ENCODE results near the gene EPN2. TPM values are rescaled to one million over a fixed set of nuclear protein-coding genes. Genes with fewer than 3 reads are reported as not detected.

EPN2 gene
- total RNA-seq, 8 experiments from 2014 or later = 18.0 to 32.3 (median 20.7) TPM

DNA sequence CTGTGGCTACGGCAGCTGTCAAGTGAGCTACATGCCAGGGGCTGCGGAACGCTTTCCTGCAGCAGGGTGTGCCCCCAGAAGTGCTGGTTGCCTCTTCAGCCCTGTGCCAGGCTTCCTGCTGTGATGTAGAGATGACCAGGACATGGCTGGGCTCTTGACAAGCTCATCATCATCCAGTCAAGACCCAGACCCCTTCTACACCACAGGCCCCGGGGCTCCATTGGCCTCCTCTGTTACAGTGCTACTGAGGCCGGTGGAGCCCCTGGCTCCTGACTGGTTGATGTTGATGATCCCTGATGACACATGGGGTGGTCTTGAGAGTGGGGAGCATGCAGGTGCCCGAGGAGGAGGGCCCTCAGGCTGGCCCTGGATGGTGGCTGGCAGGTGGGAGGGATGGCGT is 75.2 kb downstream of the EPN2 start:
- Histone ChIP-seq H3K4me3 (no peak overlapping the region), H3K27ac (no peak overlapping the region), H3K4me1 (replicated peaks in 1 of 2) (peaks cover 8 to 11% of the 10 kb centered on the region in 2 donors)
- in situ Hi-C loops (cut with MboI; ENCODE audit: low pct_unique_long_range_greater_than_20kb in 2 of 9, low sequenced_read_pairs in 9 of 9, unreplicated experiment in 9 of 9) = no loop called here
- no peak for ATAC-seq (replicated peaks in 6 of 8)
- WGBS, 10 experiments = 80 to 100% (median 100%) methylated on average over 1 to 3 of the region's 7 CpGs; no CpG with 5 or more reads in 7 of the 10 experiments

DNA sequence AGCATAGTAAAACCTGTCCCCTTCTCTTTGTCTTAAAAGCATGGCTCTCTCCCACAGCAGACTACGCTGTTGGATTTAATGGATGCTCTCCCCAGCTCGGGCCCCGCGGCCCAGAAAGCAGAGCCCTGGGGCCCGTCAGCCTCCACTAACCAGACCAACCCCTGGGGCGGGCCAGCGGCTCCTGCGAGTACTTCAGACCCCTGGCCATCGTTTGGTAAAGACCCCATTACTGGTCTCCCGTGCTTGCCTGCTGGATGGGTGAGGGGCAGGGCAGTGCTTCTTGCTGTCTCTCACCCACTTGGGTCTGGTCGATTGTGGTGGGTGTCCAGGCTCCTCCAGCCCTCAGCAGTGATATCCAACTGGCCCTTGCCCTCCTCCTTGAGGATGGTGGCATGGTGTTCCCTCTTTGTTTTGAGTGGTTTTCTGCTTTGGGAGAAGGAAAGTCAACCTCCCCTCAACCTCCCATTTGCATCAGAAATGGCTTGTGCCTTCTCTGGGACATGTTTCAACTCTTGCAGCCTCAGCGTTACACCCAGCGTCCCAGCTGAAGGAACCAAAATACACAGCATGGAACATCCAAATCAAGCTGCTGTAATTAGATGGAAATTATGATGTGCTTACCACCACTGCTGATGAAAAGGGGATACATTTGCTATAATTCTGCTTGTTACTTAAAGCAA is 76.0 kb downstream of the EPN2 start:
- H3K4me3 ChIP-seq = no peak overlapping the region
- no peak for ATAC-seq (replicated peaks in 6 of 8)
- no peak overlapping the region for H3K27ac ChIP-seq
- peaks cover 16 to 19% of the 10 kb centered on the region in 2 donors for H3K4me1 ChIP-seq (replicated peaks in 1 of 2)
- in situ Hi-C loops (cut with MboI; ENCODE audit: low pct_unique_long_range_greater_than_20kb in 2 of 9, low sequenced_read_pairs in 9 of 9, unreplicated experiment in 9 of 9) = no loop called here
- WGBS, 10 experiments = 0 to 100% (median 93%) methylated on average over 1 to 7 of the region's 13 CpGs; no CpG with 5 or more reads in 1 of the 10 experiments

DNA sequence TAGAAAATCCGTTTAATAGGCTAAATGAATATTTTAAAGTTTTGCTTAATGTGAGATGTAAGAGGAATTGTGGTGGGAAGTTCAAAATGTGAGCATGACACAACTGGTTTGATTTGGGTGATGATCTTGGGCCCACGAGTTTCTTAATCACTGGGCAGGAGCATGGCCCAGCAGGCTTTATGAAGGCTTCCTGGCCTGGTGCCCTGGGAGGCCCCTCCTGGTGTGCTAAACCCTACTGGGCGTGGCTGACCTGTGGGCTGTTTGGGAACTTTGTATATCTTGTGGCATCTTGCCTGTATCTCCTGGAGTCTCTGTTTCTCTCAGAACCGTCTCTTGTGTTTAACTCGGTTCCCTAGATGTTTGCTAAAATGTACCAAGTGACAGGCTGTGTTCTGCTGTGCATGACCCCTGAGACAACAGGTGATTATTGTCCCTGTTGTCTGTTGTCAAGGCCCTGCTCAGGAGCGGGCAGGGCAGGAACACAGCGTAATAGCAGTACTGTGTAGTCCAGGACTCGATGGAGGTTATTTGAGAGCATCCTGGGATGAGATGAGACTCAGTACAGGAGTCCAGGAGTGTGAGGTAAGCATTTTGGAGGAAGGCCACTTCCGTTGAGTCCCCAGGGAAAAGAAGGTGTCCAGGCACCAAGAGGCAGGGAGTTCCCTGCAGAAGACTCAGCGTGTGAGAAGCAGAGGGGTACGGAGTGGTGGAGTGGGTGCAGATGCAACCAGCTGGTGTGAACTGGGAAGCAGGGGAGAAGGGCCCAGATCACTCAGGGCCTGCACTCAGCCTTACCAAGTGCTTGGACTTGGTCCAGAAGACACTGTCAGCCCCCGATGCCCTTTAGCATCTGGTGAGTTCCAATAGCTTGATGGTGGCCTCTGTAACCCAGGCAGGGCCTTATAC is 76.8 kb downstream of the EPN2 start:
- in situ Hi-C loops (cut with MboI; ENCODE audit: low pct_unique_long_range_greater_than_20kb in 2 of 9, low sequenced_read_pairs in 9 of 9, unreplicated experiment in 9 of 9) = no loop called here
- Histone ChIP-seq H3K27ac (no peak overlapping the region), H3K4me1 (replicated peaks in 1 of 2) (peaks cover 16 to 19% of the 10 kb centered on the region in 2 donors), H3K4me3 (no peak overlapping the region)
- 69 to 100% (median 86%) methylated on average over 1 to 8 of the region's 12 CpGs for WGBS, 10 experiments
- ATAC-seq (replicated peaks in 6 of 8) = no peak

DNA sequence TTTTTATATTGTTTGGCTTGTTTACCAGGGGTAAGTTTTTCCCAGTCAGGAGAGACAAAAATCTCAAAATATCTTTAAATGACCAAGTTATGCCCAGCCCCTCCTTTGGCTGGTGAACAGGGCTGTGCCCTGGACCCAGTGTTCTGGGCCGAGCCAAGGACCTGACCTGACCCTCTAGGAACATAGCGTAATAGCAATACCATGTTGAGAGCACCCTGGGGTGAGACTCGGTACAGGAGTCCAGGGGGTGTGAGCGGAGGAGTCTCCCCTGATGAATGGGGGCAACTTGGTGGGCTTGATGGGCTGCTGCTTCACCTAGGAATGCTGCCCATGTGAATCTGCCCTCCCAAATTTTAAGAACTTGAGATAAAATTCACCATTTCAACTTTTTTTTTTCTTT is 77.9 kb downstream of the EPN2 start:
- WGBS, 10 experiments = 73 to 100% (median 95%) methylated on average over 1 to 3 of the region's 4 CpGs; no CpG with 5 or more reads in 2 of the 10 experiments
- no peak for ATAC-seq (replicated peaks in 6 of 8)
- Histone ChIP-seq H3K27ac (no peak overlapping the region), H3K4me3 (no peak overlapping the region), H3K4me1 (replicated peaks in 1 of 2) (peaks cover 16 to 19% of the 10 kb centered on the region in 2 donors)
- in situ Hi-C loops (cut with MboI; ENCODE audit: low pct_unique_long_range_greater_than_20kb in 2 of 9, low sequenced_read_pairs in 9 of 9, unreplicated experiment in 9 of 9) = no loop called here

DNA sequence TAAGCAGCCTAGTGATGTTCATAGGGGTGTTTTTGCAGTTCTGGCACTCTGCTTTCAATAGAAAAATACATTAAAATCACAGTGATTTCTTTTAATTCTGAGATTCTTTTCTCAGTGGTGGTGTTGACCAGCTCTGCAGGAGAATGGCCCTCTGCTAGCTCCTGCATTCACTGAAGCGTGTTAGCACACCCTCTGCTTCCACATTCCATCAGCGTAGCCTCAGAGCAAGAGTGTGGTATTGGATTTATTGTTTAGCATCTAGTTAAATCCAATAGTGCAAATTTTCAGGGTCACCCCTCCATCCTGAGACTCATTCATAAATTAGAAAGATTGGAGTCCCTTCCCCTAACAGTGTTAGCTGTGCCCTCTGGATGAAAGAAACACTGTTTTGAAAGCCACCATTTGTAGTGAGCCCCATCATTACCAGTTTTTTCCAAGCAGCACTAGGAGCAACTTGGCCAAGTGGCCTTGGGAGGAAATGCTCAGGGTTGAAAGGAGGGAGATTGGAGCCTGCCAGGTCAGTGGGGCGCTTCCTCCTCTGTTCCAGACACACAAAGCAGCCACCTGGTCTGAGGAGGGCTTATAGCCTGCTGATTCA is 79.7 kb downstream of the EPN2 start:
- Histone ChIP-seq H3K4me3 (no peak overlapping the region), H3K4me1 (replicated peaks in 1 of 2) (peaks cover 16 to 19% of the 10 kb centered on the region in 2 donors), H3K27ac (peak overlapping the region; percentile 46 to 49)
- WGBS, 10 experiments = 40 to 100% (median 80%) methylated on average over 1 to 2 of the region's 3 CpGs; no CpG with 5 or more reads in 2 of the 10 experiments
- in situ Hi-C loops (cut with MboI; ENCODE audit: low pct_unique_long_range_greater_than_20kb in 2 of 9, low sequenced_read_pairs in 9 of 9, unreplicated experiment in 9 of 9) = no loop called here
- ATAC-seq (replicated peaks in 6 of 8) = peak in 4 of 8 experiments; percentile 0 to 9 (median 2)

DNA sequence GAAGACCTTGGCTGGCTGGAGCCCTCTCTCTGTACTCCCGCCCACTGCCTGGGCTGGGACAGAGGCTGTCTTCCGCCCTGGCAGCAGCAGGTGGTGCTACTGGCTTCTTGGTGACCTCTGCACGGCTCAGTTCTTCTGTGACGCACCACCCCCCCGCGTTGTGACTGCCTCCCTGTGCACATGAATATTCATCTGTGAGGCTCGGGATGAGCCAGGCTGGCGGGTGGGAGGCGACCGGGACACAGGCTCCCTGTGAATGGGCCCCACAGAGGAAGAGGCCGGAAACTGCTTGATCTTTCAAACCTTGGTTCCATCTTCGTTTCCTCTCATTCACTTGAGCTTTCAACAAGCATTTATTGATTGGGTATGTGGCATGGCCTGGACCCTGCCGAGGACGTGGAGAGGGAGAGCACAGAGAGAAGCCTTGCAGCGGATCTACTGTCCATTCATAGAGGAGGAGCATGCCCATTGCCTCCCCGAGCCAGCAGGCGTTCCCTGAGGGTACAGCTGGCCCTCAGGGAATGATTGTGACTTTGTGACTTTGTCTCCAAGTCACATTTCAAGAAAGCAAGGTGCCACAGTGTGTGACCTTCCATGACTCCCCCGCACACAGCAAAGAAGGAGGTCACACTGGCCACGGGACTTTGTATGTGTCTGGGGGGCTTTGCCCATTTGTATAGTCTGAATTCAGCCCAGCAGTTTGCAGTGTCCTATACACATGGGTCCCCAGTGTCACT is 80.4 kb downstream of the EPN2 start:
- H3K27ac ChIP-seq = peak overlapping the region; percentile 53 to 58
- in situ Hi-C loops (cut with MboI; ENCODE audit: low pct_unique_long_range_greater_than_20kb in 2 of 9, low sequenced_read_pairs in 9 of 9, unreplicated experiment in 9 of 9) = no loop called here
- peak; percentile 97 to 99 (median 98) for ATAC-seq (replicated peaks in 6 of 8)
- 0 to 100% (median 26%) methylated on average over 1 to 10 of the region's 19 CpGs; no CpG with 5 or more reads in 6 of the 10 experiments for WGBS, 10 experiments
- peaks cover 16 to 19% of the 10 kb centered on the region in 2 donors for H3K4me1 ChIP-seq (replicated peaks in 1 of 2)
- H3K4me3 ChIP-seq = peak overlapping the region in 2 of 5 donors; percentile 1 to 10

DNA sequence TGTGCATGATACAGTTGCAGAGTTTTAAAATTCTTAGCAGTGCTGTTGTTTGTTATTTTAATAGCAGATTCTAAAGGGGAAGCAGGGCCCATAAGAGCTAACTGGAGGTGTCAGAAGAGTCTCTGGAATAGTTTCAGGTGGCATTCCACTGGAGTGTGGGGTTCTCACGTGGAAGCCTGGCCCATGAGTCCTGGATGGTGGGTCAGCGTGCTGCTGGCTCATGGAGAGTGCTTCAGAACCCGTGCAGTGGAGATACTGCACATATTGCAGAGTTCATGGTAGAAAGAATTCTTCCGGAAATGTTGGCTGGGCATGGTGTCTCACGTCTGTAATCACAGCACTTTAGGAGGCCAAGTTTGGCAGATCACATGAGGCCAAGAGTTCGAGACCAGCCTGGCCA is 81.4 kb downstream of the EPN2 start:
- Histone ChIP-seq H3K4me3 (no peak overlapping the region), H3K4me1 (replicated peaks in 1 of 2) (peaks cover 16 to 19% of the 10 kb centered on the region in 2 donors), H3K27ac (no peak overlapping the region)
- 60 to 100% (median 100%) methylated on average over 1 to 3 of the region's 6 CpGs; no CpG with 5 or more reads in 5 of the 10 experiments for WGBS, 10 experiments
- ATAC-seq (replicated peaks in 6 of 8) = no peak
- in situ Hi-C loops (cut with MboI; ENCODE audit: low pct_unique_long_range_greater_than_20kb in 2 of 9, low sequenced_read_pairs in 9 of 9, unreplicated experiment in 9 of 9) = no loop called here

DNA sequence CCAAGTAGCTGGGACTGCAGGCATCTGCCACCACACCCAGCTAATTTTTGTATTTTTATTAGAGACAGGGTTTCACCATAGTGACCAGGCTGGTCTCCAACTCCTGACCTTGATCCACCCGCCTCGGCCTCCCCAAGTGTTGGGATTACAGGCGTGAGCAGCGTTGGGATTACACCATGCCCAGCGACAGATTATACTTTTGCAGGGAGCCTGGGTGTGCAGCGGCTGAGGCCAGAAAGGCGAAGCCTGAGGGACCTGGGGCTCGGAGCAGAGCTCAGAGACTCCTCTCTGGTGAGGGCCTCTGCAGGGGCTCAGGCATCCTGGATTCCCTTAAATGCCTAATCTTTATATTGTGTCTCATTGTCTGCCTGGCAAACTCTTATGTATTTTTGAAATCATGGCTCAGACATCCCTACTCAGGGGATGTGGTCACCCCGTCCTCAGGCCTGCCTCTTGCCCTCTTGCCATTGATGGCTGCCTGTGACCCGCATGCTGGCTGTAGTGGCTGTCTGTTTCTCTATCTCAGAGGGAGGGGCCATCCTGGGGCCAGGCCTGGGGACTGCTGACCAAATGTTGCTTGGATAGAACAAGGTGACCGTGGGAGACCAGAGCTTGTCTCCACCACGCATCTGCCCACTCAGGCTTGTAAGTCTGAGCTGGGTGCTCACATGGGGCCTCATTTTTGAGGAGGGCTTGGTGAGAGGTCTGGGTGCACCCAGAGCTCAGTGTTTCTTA is 82.8 kb downstream of the EPN2 start:
- Histone ChIP-seq H3K4me3 (no peak overlapping the region), H3K27ac (no peak overlapping the region), H3K4me1 (replicated peaks in 1 of 2) (peaks cover 16 to 19% of the 10 kb centered on the region in 2 donors)
- no peak for ATAC-seq (replicated peaks in 6 of 8)
- in situ Hi-C loops (cut with MboI; ENCODE audit: low pct_unique_long_range_greater_than_20kb in 2 of 9, low sequenced_read_pairs in 9 of 9, unreplicated experiment in 9 of 9) = no loop called here
- WGBS, 10 experiments = 90 to 100% (median 96%) methylated on average over 3 to 6 of the region's 12 CpGs; no CpG with 5 or more reads in 4 of the 10 experiments

DNA sequence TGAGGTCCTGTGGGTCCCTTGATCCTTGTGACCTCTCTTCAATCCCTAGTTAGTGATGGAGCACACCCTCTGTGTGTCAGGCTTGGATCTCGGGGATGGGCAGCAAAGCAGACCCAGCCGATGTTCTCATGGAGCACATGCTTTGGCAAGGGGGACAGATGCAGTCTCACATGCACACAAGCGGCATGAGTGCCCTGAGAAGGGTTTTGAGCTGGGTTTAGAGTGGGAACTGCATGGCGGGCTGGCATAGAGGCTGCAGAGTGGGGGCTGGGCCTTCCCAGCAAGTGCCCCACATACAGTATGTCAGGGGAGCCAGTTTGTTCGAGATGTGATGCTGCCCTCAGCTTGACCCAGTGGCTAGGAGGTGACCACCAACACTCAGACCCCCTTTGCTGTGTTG is 83.7 kb downstream of the EPN2 start:
- H3K27ac ChIP-seq = no peak overlapping the region
- in situ Hi-C loops (cut with MboI; ENCODE audit: low pct_unique_long_range_greater_than_20kb in 2 of 9, low sequenced_read_pairs in 9 of 9, unreplicated experiment in 9 of 9) = no loop called here
- H3K4me1 ChIP-seq (replicated peaks in 1 of 2) = peaks cover 16 to 19% of the 10 kb centered on the region in 2 donors
- ATAC-seq (replicated peaks in 6 of 8) = no peak
- WGBS, 10 experiments = 67 to 88% (median 75%) methylated on average over 1 to 4 of the region's 5 CpGs; no CpG with 5 or more reads in 7 of the 10 experiments
- H3K4me3 ChIP-seq = no peak overlapping the region

DNA sequence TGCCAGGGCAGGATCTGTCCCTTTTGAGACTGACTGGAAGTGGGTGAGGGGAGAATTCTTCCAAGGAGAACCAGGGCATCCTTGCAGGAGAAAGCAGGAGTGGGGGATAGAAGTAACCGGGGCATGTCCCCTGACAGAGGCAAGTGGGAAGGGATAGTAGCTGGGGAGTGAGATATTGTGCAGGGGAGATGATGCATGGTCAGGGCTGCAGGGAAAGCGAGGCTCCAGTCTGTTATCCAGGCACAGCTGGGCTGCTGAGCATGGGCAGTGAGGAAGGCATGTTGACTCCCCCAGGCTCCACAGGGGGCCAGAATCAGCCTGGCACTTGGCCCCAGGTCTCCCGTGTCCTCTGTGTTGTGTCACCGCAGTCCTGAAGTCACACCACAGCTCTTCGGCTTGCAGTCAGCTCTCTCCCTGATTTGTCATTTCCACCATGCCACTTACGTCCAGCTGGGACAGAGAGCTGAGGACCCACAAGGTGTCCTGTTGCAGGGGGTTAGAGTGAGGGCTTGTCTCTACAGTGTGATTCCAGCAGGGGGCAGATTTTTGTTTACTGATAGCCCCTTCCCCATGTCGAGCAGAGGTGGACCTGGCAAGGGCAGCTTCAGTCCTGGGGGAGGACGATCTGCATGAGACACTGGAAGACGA is 84.4 kb downstream of the EPN2 start:
- WGBS, 10 experiments = 73 to 100% (median 89%) methylated on average over 1 to 5 of the region's 9 CpGs; no CpG with 5 or more reads in 3 of the 10 experiments
- no peak overlapping the region for H3K27ac ChIP-seq
- H3K4me3 ChIP-seq = no peak overlapping the region
- peaks cover 13 to 15% of the 10 kb centered on the region in 2 donors for H3K4me1 ChIP-seq (replicated peaks in 1 of 2)
- in situ Hi-C loops (cut with MboI; ENCODE audit: low pct_unique_long_range_greater_than_20kb in 2 of 9, low sequenced_read_pairs in 9 of 9, unreplicated experiment in 9 of 9) = no loop called here
- no peak for ATAC-seq (replicated peaks in 6 of 8)

DNA sequence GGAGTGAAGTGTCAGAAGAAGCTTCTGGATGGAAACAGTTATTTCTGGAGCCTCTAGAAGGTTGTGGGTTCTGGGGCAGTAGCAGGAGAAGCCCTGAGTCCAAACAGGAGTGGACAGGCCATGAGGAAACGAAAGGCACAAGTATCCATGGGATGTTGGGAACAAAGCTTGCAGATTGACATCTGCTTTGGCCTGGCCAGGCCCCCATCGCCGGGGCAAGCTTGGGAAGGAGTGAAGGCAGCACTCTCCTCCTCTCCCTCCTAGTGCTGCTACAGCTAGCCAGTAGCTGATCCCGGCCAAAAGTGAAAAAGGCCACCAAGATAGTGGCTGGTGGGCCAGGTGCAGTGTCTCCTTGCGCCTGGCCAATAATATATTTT is 85.0 kb downstream of the EPN2 start:
- no peak overlapping the region for H3K27ac ChIP-seq
- 70 to 100% (median 92%) methylated on average over 2 to 5 of the region's 5 CpGs; no CpG with 5 or more reads in 5 of the 10 experiments for WGBS, 10 experiments
- no peak overlapping the region for H3K4me3 ChIP-seq
- ATAC-seq (replicated peaks in 6 of 8) = no peak
- peaks cover 8 to 10% of the 10 kb centered on the region in 2 donors for H3K4me1 ChIP-seq (replicated peaks in 1 of 2)
- in situ Hi-C loops (cut with MboI; ENCODE audit: low pct_unique_long_range_greater_than_20kb in 2 of 9, low sequenced_read_pairs in 9 of 9, unreplicated experiment in 9 of 9) = no loop called here
